Skeletal muscle tissue (tissue), 4 donors: Measurements from ENCODE around the gene NEDD8. TPM values are rescaled to one million over a fixed set of nuclear protein-coding genes. Genes with fewer than 3 reads are reported as not detected.

Experiments
- H3K27ac ChIP-seq: one replicate; pipeline ENCODE4 v1.7.0; 2013; ENCODE audit warnings: mild to moderate bottlenecking, low read depth, low read length, inconsistent platforms
- H3K27me3 ChIP-seq, 3 donors: one replicate each; pipeline ENCODE4 v1.7.0; 2013; ENCODE audit warnings: low read length in 3 of 3; ENCODE audit not compliant: control insufficient read depth in 3 of 3, insufficient read depth in 3 of 3
- H3K36me3 ChIP-seq, 3 donors: one replicate each; pipeline ENCODE4 v1.7.0; 2013; ENCODE audit warnings: low read length in 3 of 3; ENCODE audit not compliant: control insufficient read depth in 3 of 3, insufficient read depth in 3 of 3
- H3K4me1 ChIP-seq, 3 donors: one replicate each; pipeline ENCODE4 v1.7.0; 2013; ENCODE audit warnings: low read length in 3 of 3, mild to moderate bottlenecking in 3 of 3; ENCODE audit not compliant: control insufficient read depth in 3 of 3, insufficient read depth in 3 of 3
- H3K4me3 ChIP-seq, 3 donors: one replicate each; pipeline ENCODE4 v1.7.0; 2013; ENCODE audit warnings: low read length in 3 of 3
- H3K9ac ChIP-seq, 3 donors: one replicate each; pipeline ENCODE4 v1.7.0; 2013; ENCODE audit warnings: low read length in 3 of 3, mild to moderate bottlenecking in 3 of 3, moderate library complexity in 2 of 3, low read depth in 1 of 3
- H3K9me3 ChIP-seq, 3 donors: one replicate each; pipeline ENCODE4 v1.7.0; 2013; ENCODE audit warnings: low read length in 3 of 3; ENCODE audit not compliant: control insufficient read depth in 3 of 3
- total RNA-seq: library from RNA; depleted of rRNA; stranded (reverse); fragments of >200 nt; gene quantifications from one replicate; pipeline ENCODE4 v1.2.3, GENCODE V29; 2014
- donor health status: Osteomylitis.

The NEDD8 gene
- total RNA-seq, 1 donor from 2014 or later = 81.9 TPM

DNA sequence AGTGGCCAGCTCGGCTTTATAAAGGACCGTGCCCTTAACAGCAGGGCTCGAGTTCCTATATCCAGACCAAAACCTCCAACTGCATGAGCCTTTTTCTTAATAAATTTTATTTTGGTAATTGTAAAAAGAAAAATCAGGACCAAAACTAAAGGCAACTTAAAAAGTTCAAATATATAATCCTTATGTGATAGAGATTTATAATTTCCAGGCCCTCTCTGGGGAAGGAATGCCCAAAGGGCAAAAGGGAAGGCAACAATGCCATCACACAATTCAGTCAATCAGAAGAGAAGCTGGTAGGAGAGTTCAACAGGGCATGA is 43.1 kb downstream of the NEDD8 start:
- Histone ChIP-seq H3K27me3 (no peaks in the 10 kb centered on the region), H3K27ac (peak overlapping the region; percentile 83), H3K36me3 (peaks cover 47 to 60% (median 58%) of the 10 kb centered on the region in 3 donors), H3K4me3 (peak overlapping the region; percentile 75 to 84 (median 83)), H3K9ac (peak overlapping the region; percentile 79 to 87 (median 86)), H3K4me1 (peaks cover 16 to 23% (median 23%) of the 10 kb centered on the region in 3 donors), H3K9me3 (no peaks in the 10 kb centered on the region)

- H3K27me3 ChIP-seq = no peaks in the 10 kb centered on the region
- H3K9ac ChIP-seq = peak within 1 kb of the TSS; percentile 79 to 87 (median 86)
- H3K4me3 ChIP-seq = peak within 1 kb of the TSS; percentile 75 to 84 (median 83)
- H3K36me3 ChIP-seq = peaks cover 53 to 64% (median 62%) of the 10 kb centered on the region in 3 donors
- H3K9me3 ChIP-seq = no peaks in the 10 kb centered on the region
- H3K27ac ChIP-seq = peak within 1 kb of the TSS; percentile 83
- peaks cover 16 to 22% (median 21%) of the 10 kb centered on the region in 3 donors for H3K4me1 ChIP-seq
Observed at GRCh38 chr14:24188251-24189058, 43.7 kb downstream of the NEDD8 start, which contains the start of gene IPO4. Gene IPO4 (minus strand): TSS chr14:24188816. CDS start chr14:24188787, 29 bp downstream.

- H3K4me1 ChIP-seq = peaks cover 16 to 21% (median 20%) of the 10 kb centered on the region in 3 donors
- peaks cover 56 to 65% (median 61%) of the 10 kb centered on the region in 3 donors for H3K36me3 ChIP-seq
- no peaks in the 10 kb centered on the region for H3K9me3 ChIP-seq
- H3K9ac ChIP-seq = peak overlapping the region; percentile 79 to 87 (median 86)
- H3K27ac ChIP-seq = peak overlapping the region; percentile 83
- H3K27me3 ChIP-seq = no peaks in the 10 kb centered on the region
- peak overlapping the region; percentile 75 to 84 (median 83) for H3K4me3 ChIP-seq
Observed at GRCh38 chr14:24187539-24187915, 44.6 kb downstream of the NEDD8 start.

- H3K4me3 ChIP-seq = peak overlapping the region in 1 of 3 donors; percentile 84
- H3K36me3 ChIP-seq = peaks cover 56 to 65% (median 60%) of the 10 kb centered on the region in 3 donors
- H3K4me1 ChIP-seq = peaks cover 16 to 21% (median 19%) of the 10 kb centered on the region in 3 donors
- H3K9me3 ChIP-seq = no peaks in the 10 kb centered on the region
- peak overlapping the region in 2 of 3 donors; percentile 79 to 86 for H3K9ac ChIP-seq
- H3K27me3 ChIP-seq = no peaks in the 10 kb centered on the region
- no peak overlapping the region for H3K27ac ChIP-seq
Observed at GRCh38 chr14:24186831-24187538, 45.2 kb downstream of the NEDD8 start.

- Histone ChIP-seq H3K4me3 (no peak overlapping the region), H3K9ac (no peak overlapping the region), H3K27me3 (no peaks in the 10 kb centered on the region), H3K27ac (no peak overlapping the region), H3K4me1 (peaks cover 16 to 21% (median 19%) of the 10 kb centered on the region in 3 donors), H3K9me3 (no peaks in the 10 kb centered on the region), H3K36me3 (peaks cover 61 to 69% (median 64%) of the 10 kb centered on the region in 3 donors)
Observed at GRCh38 chr14:24185741-24186140, 46.4 kb downstream of the NEDD8 start.

DNA sequence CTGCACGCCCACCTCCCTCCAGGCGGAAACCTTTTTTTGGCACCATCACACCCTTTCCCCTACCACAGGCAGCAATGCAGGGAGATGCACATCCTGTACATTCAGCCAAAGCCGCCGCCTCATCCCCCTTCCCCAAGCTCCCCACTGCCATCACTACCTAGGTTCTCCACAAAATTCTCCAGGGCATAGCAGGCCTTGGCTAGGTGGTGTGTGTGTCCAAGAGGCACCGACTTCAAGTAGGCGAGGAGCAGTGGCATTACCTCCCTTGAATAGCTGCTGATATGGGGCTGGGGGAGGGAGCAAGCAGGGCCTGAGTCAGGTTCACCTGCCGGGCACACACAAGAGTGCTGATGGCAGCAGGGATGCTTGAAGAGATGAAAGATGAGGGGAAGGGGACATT is 47.1 kb downstream of the NEDD8 start:
- Histone ChIP-seq H3K27ac (no peak overlapping the region), H3K36me3 (peaks cover 66 to 69% (median 67%) of the 10 kb centered on the region in 3 donors), H3K4me3 (no peak overlapping the region), H3K9me3 (no peaks in the 10 kb centered on the region), H3K9ac (no peak overlapping the region), H3K27me3 (no peaks in the 10 kb centered on the region), H3K4me1 (peaks cover 23 to 27% (median 26%) of the 10 kb centered on the region in 3 donors)

DNA sequence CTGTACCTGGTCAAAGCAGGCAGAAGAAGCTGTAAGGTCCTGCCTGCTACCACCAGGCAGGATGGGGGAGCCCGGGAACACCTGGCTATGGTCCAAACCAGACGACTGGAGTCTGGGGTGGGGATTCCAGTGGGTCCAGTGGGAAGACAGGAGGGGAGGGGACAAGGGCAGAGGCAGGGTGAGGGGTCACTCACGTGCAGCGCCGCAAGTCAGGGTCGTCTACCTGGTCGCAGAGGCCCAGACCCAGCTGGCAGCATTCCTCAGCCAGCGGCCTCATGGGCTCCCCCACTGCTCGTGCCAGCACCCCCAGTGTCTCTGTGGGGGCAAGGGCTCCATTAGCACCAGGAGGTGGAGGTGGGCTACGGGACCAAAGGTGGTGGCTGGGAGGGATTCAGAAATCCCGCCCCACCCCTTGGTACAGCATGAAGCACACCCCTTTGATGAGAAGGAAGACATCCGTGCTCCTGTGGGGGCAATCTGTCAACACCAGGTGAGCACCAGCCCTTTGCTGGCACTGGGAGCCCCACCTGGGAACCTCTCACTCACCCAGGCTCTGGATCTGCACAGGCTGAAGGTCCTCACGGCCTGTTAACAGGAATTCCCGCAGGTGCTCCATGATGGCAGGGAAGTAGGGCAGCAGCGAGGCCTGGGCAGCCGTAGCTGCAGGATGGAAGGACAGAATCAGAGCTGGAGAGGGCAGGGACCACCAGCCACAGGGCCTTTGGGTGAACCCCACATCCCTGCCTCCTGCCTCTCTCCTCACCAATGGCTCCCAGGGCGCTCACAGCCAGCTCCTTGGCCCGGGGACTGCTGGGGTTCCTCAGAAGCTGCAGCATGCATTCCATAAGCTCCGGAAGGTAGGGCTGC is 47.8 kb downstream of the NEDD8 start:
- no peak overlapping the region for H3K27ac ChIP-seq
- peaks cover 68 to 71% (median 69%) of the 10 kb centered on the region in 3 donors for H3K36me3 ChIP-seq
- H3K4me3 ChIP-seq = no peak overlapping the region
- no peaks in the 10 kb centered on the region for H3K27me3 ChIP-seq
- H3K9ac ChIP-seq = no peak overlapping the region
- H3K9me3 ChIP-seq = no peaks in the 10 kb centered on the region
- peaks cover 29 to 34% (median 32%) of the 10 kb centered on the region in 3 donors for H3K4me1 ChIP-seq

- Histone ChIP-seq H3K4me3 (no peak overlapping the region), H3K27ac (no peak overlapping the region), H3K27me3 (no peaks in the 10 kb centered on the region), H3K36me3 (peaks cover 74 to 81% (median 78%) of the 10 kb centered on the region in 3 donors), H3K4me1 (peaks cover 24 to 34% (median 30%) of the 10 kb centered on the region in 3 donors), H3K9me3 (no peaks in the 10 kb centered on the region), H3K9ac (peak overlapping the region in 1 of 3 donors; percentile 16)
Observed at GRCh38 chr14:24183014-24183481, 49.1 kb downstream of the NEDD8 start.

DNA sequence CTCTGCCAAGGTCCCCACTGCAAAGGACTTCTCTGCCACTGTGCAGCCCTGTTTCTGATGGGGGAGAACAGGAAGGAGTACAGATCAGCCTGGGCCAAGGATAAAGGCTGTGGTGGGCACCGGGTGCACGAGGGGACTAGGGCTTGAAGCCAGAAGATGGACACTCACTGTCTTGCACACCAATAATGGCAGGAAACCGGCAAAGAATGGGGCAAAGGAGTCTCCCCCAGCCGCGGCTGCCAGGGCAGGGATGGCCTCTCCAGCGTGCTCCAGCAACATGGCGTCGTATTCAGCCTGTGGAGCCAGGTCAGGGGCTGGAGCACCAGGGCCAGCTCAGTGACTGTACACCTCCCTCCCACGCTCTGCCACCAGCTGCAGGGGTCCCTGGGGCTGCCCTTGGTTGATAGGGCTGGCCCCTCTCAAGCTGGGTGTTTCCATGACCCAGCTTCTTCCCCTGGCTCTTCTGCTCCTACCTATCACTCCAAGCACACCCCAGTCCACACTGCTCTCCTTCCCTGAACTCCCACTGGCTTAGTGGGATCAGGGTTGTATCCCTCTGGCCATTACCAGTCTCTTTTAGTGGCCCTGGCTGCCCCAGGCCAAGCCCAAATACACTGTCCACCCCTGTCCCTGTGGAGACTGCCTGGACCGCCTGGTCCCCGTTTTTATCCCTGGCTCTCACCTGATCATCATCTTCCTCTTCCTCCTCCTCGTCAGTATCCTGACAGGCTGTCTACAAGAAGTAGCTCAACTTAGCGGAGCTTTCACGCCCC is 49.9 kb downstream of the NEDD8 start:
- Histone ChIP-seq H3K4me1 (peaks cover 17 to 26% (median 22%) of the 10 kb centered on the region in 3 donors), H3K4me3 (no peak overlapping the region), H3K27me3 (no peaks in the 10 kb centered on the region), H3K27ac (no peak overlapping the region), H3K36me3 (peaks cover 77 to 81% (median 78%) of the 10 kb centered on the region in 3 donors), H3K9me3 (no peaks in the 10 kb centered on the region), H3K9ac (no peak overlapping the region)
